ENCODE data around the gene GMDS.

The GMDS gene

GRCh38 chr6:1617466-1618310, 627.7 kb downstream of the GMDS start:
- H3K4me3 ChIP-seq (ENCODE audit: low read depth, low read length) = no peak overlapping the region
- TF ChIP-seq CTCF (IDR thresholded peaks at IDR 0.05; ENCODE audit: borderline replicate concordance, insufficient read depth, low read depth, low read length) = no peak

GRCh38 chr6:1616701-1617463, 628.5 kb downstream of the GMDS start:
- no peak for TF ChIP-seq CTCF (IDR thresholded peaks at IDR 0.05; ENCODE audit: borderline replicate concordance, insufficient read depth, low read depth, low read length)
- H3K4me3 ChIP-seq (ENCODE audit: low read depth, low read length) = no peak overlapping the region

GRCh38 chr6:1615853-1616420, 629.5 kb downstream of the GMDS start:
- TF ChIP-seq CTCF (IDR thresholded peaks at IDR 0.05; ENCODE audit: borderline replicate concordance, insufficient read depth, low read depth, low read length) = no peak
- no peak overlapping the region for H3K4me3 ChIP-seq (ENCODE audit: low read depth, low read length)

- H3K4me3 ChIP-seq (ENCODE audit: low read depth, low read length) = no peak overlapping the region
Observed at GRCh38 chr6:1615151-1615852, 630.1 kb downstream of the GMDS start.

GRCh38 chr6:1614448-1615150, 630.8 kb downstream of the GMDS start:
- no peak overlapping the region for H3K4me3 ChIP-seq (ENCODE audit: low read depth, low read length)
- no peak for TF ChIP-seq CTCF (IDR thresholded peaks at IDR 0.05; ENCODE audit: borderline replicate concordance, insufficient read depth, low read depth, low read length)

More at GRCh38 chr6:1615151-1615852, 630.1 kb downstream of the GMDS start:
- no peak for TF ChIP-seq CTCF (IDR thresholded peaks at IDR 0.05; ENCODE audit: borderline replicate concordance, insufficient read depth, low read depth, low read length)

- no peak for TF ChIP-seq CTCF (IDR thresholded peaks at IDR 0.05; ENCODE audit: borderline replicate concordance, insufficient read depth, low read depth, low read length)
- no peak overlapping the region for H3K4me3 ChIP-seq (ENCODE audit: low read depth, low read length)
Observed at GRCh38 chr6:1613688-1614447, 631.5 kb downstream of the GMDS start.
